ENCODE results near the gene ZBTB46. TPM values are rescaled to one million over a fixed set of nuclear protein-coding genes. Genes with fewer than 3 reads are reported as not detected.

The ZBTB46 gene
- total and polyA plus RNA-seq, 2 donors (not counting 1 experiment from before 2014, with no cell fraction given), result 0.96 to 4.5 TPM

DNA sequence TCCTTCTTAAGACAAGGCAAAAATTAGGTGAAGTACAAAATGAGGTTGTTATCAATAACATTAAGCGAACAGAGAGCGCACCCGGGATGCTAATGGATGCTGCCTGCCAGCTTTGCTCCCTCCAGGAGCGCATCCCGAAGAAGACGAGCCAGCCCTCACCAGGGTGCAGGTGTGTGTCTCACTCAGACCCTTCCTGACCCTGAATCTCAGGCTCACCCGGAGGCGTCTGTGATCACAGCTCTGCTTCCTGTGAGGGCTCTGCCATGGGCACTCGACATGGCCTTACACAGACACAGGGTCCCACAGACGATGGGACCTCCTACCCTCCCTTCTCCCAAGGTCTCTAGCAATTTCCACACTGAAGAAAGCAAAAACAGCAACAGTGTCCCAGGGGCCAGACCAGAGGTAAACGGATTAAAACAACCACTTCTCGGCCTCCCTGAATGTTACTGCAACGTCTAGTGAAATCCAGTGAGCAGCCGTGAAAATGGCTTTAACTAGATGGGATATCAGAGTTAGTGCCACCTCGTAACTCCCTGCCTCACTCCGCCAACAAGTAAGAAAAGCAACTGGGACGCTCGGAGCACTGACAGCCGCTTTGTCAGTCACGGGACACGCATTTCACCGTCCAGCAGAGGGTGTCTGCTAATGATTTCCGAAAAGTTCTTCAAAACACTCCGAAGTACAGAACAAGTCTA, 11.7 kb downstream of the ZBTB46 start:
- no peaks in the 10 kb centered on the region for H3K4me1 ChIP-seq (ENCODE audit: control insufficient read depth, extremely low read depth, insufficient read depth, low read length)
- H4K20me1 ChIP-seq (ENCODE audit: control insufficient read depth, extremely low read depth, insufficient read depth, low read length), result no peaks in the 10 kb centered on the region
- peak overlapping the region in 2 of 4 experiments; percentile 2 to 37 for H3K4me3 ChIP-seq (replicated peaks in 1 of 4; ENCODE audit: control extremely low read depth in 1 of 4, insufficient read depth in 1 of 4, low read depth in 3 of 4, low read length in 4 of 4)
- H3K27ac ChIP-seq (ENCODE audit: insufficient read depth, low read length), result no peak overlapping the region
- H3K79me2 ChIP-seq (ENCODE audit: control insufficient read depth, insufficient read depth, low read length), result no peaks in the 10 kb centered on the region
- peak in 1 of 2 donors; percentile 64 for DNase-seq (ENCODE audit: low read depth in 2 of 2)
- H3K4me2 ChIP-seq (ENCODE audit: extremely low read depth, insufficient read depth, low read length), result peak overlapping the region; percentile 46
- peak overlapping the region; percentile 9 for H2AFZ ChIP-seq (ENCODE audit: low read length)
- H3K27me3 ChIP-seq (ENCODE audit: control insufficient read depth, insufficient read depth, low read length), result peaks cover 3% of the 10 kb centered on the region
- H3K36me3 ChIP-seq (ENCODE audit: control insufficient read depth, insufficient read depth, low read length), result no peaks in the 10 kb centered on the region
- no peak overlapping the region for H3K9ac ChIP-seq (ENCODE audit: insufficient read depth, low read length)
- TF ChIP-seq CTCF (conservative IDR thresholded peaks at IDR 0.05 in 1 of 2, IDR thresholded peaks at IDR 0.05 in 1 of 2; ENCODE audit: low read depth in 1 of 2, low read length in 2 of 2), result peak; percentile 19 to 53
- TF ChIP-seq EZH2 (IDR thresholded peaks at IDR 0.05; ENCODE audit: low read length, missing control alignments), result no peak
- H3K9me3 ChIP-seq (ENCODE audit: control insufficient read depth, insufficient read depth, low read depth, low read length), result no peaks in the 10 kb centered on the region

GRCh38 chr20:63815615-63816253, 15.3 kb downstream of the ZBTB46 start:
- no peak overlapping the region for H3K27ac ChIP-seq (ENCODE audit: insufficient read depth, low read length)
- no peak overlapping the region for H3K4me2 ChIP-seq (ENCODE audit: extremely low read depth, insufficient read depth, low read length)
- TF ChIP-seq CTCF (conservative IDR thresholded peaks at IDR 0.05 in 1 of 2, IDR thresholded peaks at IDR 0.05 in 1 of 2; ENCODE audit: low read depth in 1 of 2, low read length in 2 of 2) (no peak), EZH2 (IDR thresholded peaks at IDR 0.05; ENCODE audit: low read length, missing control alignments) (no peak)
- H3K4me3 ChIP-seq (replicated peaks in 1 of 4; ENCODE audit: control extremely low read depth in 1 of 4, insufficient read depth in 1 of 4, low read depth in 3 of 4, low read length in 4 of 4), result no peak overlapping the region
- no peak overlapping the region for H3K9ac ChIP-seq (ENCODE audit: insufficient read depth, low read length)
- H3K36me3 ChIP-seq (ENCODE audit: control insufficient read depth, insufficient read depth, low read length), result no peaks in the 10 kb centered on the region
- no peak for DNase-seq (ENCODE audit: low read depth in 2 of 2)
- H4K20me1 ChIP-seq (ENCODE audit: control insufficient read depth, extremely low read depth, insufficient read depth, low read length), result no peaks in the 10 kb centered on the region
- no peaks in the 10 kb centered on the region for H3K4me1 ChIP-seq (ENCODE audit: control insufficient read depth, extremely low read depth, insufficient read depth, low read length)
- no peak overlapping the region for H2AFZ ChIP-seq (ENCODE audit: low read length)
- H3K9me3 ChIP-seq (ENCODE audit: control insufficient read depth, insufficient read depth, low read depth, low read length), result no peaks in the 10 kb centered on the region
- H3K79me2 ChIP-seq (ENCODE audit: control insufficient read depth, insufficient read depth, low read length), result no peaks in the 10 kb centered on the region
- H3K27me3 ChIP-seq (ENCODE audit: control insufficient read depth, insufficient read depth, low read length), result no peaks in the 10 kb centered on the region

- H3K9me3 ChIP-seq (ENCODE audit: control insufficient read depth, insufficient read depth, low read depth, low read length), result no peaks in the 10 kb centered on the region
- H3K27me3 ChIP-seq (ENCODE audit: control insufficient read depth, insufficient read depth, low read length), result no peaks in the 10 kb centered on the region
- H3K4me2 ChIP-seq (ENCODE audit: extremely low read depth, insufficient read depth, low read length), result no peak overlapping the region
- no peak overlapping the region for H3K9ac ChIP-seq (ENCODE audit: insufficient read depth, low read length)
- no peak for TF ChIP-seq EZH2 (IDR thresholded peaks at IDR 0.05; ENCODE audit: low read length, missing control alignments)
- no peak for TF ChIP-seq CTCF (conservative IDR thresholded peaks at IDR 0.05 in 1 of 2, IDR thresholded peaks at IDR 0.05 in 1 of 2; ENCODE audit: low read depth in 1 of 2, low read length in 2 of 2)
- no peaks in the 10 kb centered on the region for H4K20me1 ChIP-seq (ENCODE audit: control insufficient read depth, extremely low read depth, insufficient read depth, low read length)
- H3K79me2 ChIP-seq (ENCODE audit: control insufficient read depth, insufficient read depth, low read length), result no peaks in the 10 kb centered on the region
- H3K36me3 ChIP-seq (ENCODE audit: control insufficient read depth, insufficient read depth, low read length), result no peaks in the 10 kb centered on the region
- no peak overlapping the region for H3K4me3 ChIP-seq (replicated peaks in 1 of 4; ENCODE audit: control extremely low read depth in 1 of 4, insufficient read depth in 1 of 4, low read depth in 3 of 4, low read length in 4 of 4)
- DNase-seq (ENCODE audit: low read depth in 2 of 2), result no peak
- H2AFZ ChIP-seq (ENCODE audit: low read length), result no peak overlapping the region
- H3K4me1 ChIP-seq (ENCODE audit: control insufficient read depth, extremely low read depth, insufficient read depth, low read length), result no peaks in the 10 kb centered on the region
- no peak overlapping the region for H3K27ac ChIP-seq (ENCODE audit: insufficient read depth, low read length)
Measured at GRCh38 chr20:63814891-63815614, 16.0 kb downstream of the ZBTB46 start.
